ENCODE measurements around the gene GPALPP1.
"Not testable (repeated sequence)": the region's sequence is repeated elsewhere in the genome, so short reads cannot be mapped to it uniquely, and the experiment has no call there.

Gene GPALPP1

GRCh38 chr13:44989071-44989889 lies at the start of gene GPALPP1, which contains the start of gene NUFIP1:
GPALPP1 (plus strand) TSS chr13:44989538; CDS start chr13:44989655, 117 bp downstream.
NUFIP1 (minus strand) TSS chr13:44989471; CDS start chr13:44989436, 35 bp downstream.
- H3K4me3 ChIP-seq (ENCODE audit: low read length): peak within 1 kb of the TSS; percentile 97
- peak; percentile 98 for DNase-seq (ENCODE audit: low read depth)
- TF ChIP-seq, protein P1, sequence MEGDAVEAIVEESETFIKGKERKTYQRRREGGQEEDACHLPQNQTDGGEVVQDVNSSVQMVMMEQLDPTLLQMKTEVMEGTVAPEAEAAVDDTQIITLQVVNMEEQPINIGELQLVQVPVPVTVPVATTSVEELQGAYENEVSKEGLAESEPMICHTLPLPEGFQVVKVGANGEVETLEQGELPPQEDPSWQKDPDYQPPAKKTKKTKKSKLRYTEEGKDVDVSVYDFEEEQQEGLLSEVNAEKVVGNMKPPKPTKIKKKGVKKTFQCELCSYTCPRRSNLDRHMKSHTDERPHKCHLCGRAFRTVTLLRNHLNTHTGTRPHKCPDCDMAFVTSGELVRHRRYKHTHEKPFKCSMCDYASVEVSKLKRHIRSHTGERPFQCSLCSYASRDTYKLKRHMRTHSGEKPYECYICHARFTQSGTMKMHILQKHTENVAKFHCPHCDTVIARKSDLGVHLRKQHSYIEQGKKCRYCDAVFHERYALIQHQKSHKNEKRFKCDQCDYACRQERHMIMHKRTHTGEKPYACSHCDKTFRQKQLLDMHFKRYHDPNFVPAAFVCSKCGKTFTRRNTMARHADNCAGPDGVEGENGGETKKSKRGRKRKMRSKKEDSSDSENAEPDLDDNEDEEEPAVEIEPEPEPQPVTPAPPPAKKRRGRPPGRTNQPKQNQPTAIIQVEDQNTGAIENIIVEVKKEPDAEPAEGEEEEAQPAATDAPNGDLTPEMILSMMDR (IDR thresholded peaks at IDR 0.05; ENCODE audit: insufficient read depth, low read depth, low read length, missing control alignments): peak; percentile 19

DNA sequence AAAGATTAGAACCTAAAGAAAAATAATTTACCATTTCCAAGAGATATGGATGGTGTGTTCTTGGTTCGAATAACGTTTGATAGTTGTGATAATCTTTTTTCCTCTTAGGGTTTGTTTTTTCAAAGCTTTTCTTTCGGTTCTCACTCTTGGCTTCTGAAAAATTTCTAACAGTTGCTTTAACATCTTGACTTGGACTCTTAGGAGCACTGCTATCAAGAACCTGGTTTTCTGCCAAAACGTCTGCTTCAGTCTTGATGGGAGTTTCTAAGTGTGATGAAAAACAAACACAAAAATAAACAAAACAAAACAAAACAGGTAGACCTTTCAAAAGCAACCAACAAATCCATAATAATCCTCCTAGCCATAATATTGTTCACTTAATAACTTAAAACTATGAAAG lies 45.9 kb upstream of the GPALPP1 start:
- not testable (repeated sequence) for DNase-seq (ENCODE audit: low read depth); H3K4me3 ChIP-seq (ENCODE audit: low read length)

DNA sequence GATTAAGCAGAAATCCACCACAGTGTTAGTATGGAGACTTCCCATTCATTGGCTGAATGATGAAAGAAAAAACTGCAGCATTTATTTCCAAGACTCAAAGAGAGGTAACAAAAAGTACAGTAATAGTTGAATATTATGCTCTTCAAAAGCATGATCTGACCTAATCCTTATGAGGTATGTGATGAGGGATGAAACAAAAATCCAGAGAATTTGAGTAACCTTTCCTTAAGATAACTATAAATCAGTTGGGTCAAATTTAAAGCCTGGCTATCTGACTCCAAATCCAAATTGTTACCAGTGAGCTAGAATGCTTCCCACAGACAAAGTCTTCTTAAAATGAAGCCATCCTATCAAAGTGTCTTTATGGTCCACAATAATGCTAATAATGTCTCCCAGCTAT lies 38.2 kb upstream of the GPALPP1 start:
- TF ChIP-seq, protein P1 (IDR thresholded peaks at IDR 0.05; ENCODE audit: insufficient read depth, low read depth, low read length, missing control alignments): no peak

GRCh38 chr13:44952671-44953070 lies 36.7 kb upstream of the GPALPP1 start:
- DNase-seq (ENCODE audit: low read depth): no peak
- TF ChIP-seq, protein P1 (IDR thresholded peaks at IDR 0.05; ENCODE audit: insufficient read depth, low read depth, low read length, missing control alignments): no peak
- H3K4me3 ChIP-seq (ENCODE audit: low read length): no peak overlapping the region

More for the DNA sequence above, 38.2 kb upstream of the GPALPP1 start:
- H3K4me3 ChIP-seq (ENCODE audit: low read length): no peak overlapping the region
- no peak for DNase-seq (ENCODE audit: low read depth)

GRCh38 chr13:44954224-44954623 lies 35.1 kb upstream of the GPALPP1 start:
- no peak overlapping the region for H3K4me3 ChIP-seq (ENCODE audit: low read length)
- DNase-seq (ENCODE audit: low read depth): no peak
- TF ChIP-seq, protein P1 (IDR thresholded peaks at IDR 0.05; ENCODE audit: insufficient read depth, low read depth, low read length, missing control alignments): no peak

DNA sequence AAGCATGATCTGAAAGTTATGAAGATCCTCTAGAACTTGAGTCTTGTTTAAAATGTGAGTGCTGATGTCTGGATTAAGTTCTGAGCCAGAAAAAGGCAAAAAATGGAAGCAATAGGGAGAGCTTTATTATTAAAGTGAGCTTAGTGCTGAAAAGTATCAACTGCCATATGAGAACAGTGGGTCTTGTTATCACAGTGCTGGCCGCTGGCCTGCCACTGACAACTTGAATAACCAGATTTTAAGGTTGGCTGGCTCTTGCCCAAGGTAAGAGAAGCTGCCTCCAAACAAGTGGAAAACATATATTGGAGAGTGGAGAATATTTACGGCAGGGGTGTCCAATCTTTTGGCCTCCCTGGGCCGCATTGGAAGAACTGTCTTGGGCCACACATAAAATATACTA lies 33.9 kb upstream of the GPALPP1 start:
- H3K4me3 ChIP-seq (ENCODE audit: low read length): no peak overlapping the region
- DNase-seq (ENCODE audit: low read depth): peak; percentile 34

DNA sequence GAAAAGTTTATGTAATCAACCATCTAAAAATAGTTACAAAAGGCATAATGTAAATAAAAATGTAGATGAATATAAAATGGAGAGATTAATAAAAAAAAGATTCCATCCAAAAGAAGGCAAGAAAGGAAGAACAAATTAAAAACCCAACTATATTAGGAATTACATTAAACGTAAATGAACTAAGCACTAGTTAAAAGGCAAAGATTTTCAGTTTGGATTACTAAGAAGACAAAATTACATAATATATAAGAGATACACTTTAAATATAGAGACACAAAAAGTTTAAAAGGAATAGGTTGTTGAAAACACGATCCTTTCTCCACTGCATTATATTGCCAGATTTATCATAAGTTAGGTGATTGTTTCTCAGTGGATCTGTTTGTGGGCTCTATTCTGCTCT lies 27.3 kb upstream of the GPALPP1 start:
- DNase-seq (ENCODE audit: low read depth): no peak
- H3K4me3 ChIP-seq (ENCODE audit: low read length): no peak overlapping the region
- TF ChIP-seq, protein P1 (IDR thresholded peaks at IDR 0.05; ENCODE audit: insufficient read depth, low read depth, low read length, missing control alignments): no peak

More for the DNA sequence above, 33.9 kb upstream of the GPALPP1 start:
- TF ChIP-seq, protein P1 (IDR thresholded peaks at IDR 0.05; ENCODE audit: insufficient read depth, low read depth, low read length, missing control alignments): no peak
